CD8-positive, alpha-beta memory T cell (primary cell): ENCODE data around the gene WDFY2. TPM values are rescaled to one million over a fixed set of nuclear protein-coding genes. Genes with fewer than 3 reads are reported as not detected.

Experiments used
- CTCF ChIA-PET: fragments of 350-600 bp; sonication (Branson Sonifier 250); formaldehyde crosslinking; loops from one replicate; lab custom pipeline; 2021; ENCODE audit warnings: antibody characterized with exemption; lab: Charles Lee
- POLR2A ChIA-PET: fragments of 350-600 bp; sonication (Branson Sonifier 250); formaldehyde crosslinking; loops from one replicate; lab custom pipeline; 2021; ENCODE audit warnings: antibody characterized with exemption; lab: Charles Lee
- DNase-seq, 5 donors: peaks; one replicate each; pipeline versions ENCODE4 v3.0.0 to v3.0.0-alpha.2; 2020 to 2022; ENCODE audit warnings: mixed read lengths in 1 of 5
- H3K27ac ChIP-seq: one replicate; pipeline ENCODE4 v1.7.0; 2013; ENCODE audit warnings: low read depth, mild to moderate bottlenecking, low read length, moderate library complexity
- H3K27me3 ChIP-seq: 2 replicates; pipeline ENCODE4 v1.7.0; 2013; ENCODE audit warnings: low read length, mild to moderate bottlenecking; ENCODE audit not compliant: insufficient read depth, poor library complexity, severe bottlenecking
- H3K36me3 ChIP-seq: 2 replicates; pipeline ENCODE4 v1.7.0; 2013; ENCODE audit warnings: mild to moderate bottlenecking, low read length, moderate library complexity; ENCODE audit not compliant: insufficient read depth
- H3K4me1 ChIP-seq: 2 replicates; pipeline ENCODE4 v1.7.0; 2013; ENCODE audit warnings: mild to moderate bottlenecking, low read length, moderate library complexity; ENCODE audit not compliant: insufficient read depth
- H3K4me3 ChIP-seq: 2 replicates; pipeline ENCODE4 v1.7.0; 2013; ENCODE audit warnings: mild to moderate bottlenecking, low read length
- H3K9me3 ChIP-seq: 2 replicates; pipeline ENCODE4 v1.7.0; 2013; ENCODE audit warnings: mild to moderate bottlenecking, low read length
- H3K27ac Mint-ChIP-seq, 8 donors: one replicate each; pipeline ENCODE4 v1.8.0; 2020 to 2021; ENCODE audit warnings: mixed read lengths in 8 of 8, mild to moderate bottlenecking in 6 of 8, inconsistent platforms in 3 of 8, moderate library complexity in 3 of 8
- H3K27me3 Mint-ChIP-seq, 2 donors: one replicate each; pipeline ENCODE4 v1.8.0; 2020 to 2021; ENCODE audit warnings: mixed read lengths in 2 of 2, mild to moderate bottlenecking in 1 of 2, moderate library complexity in 1 of 2
- H3K36me3 Mint-ChIP-seq, 3 donors: one replicate each; pipeline ENCODE4 v1.8.0; 2020 to 2021; ENCODE audit warnings: mixed read lengths in 3 of 3, inconsistent platforms in 1 of 3, mild to moderate bottlenecking in 1 of 3
- H3K4me1 Mint-ChIP-seq, 3 donors: one replicate each; pipeline ENCODE4 v1.8.0; 2020 to 2021; ENCODE audit warnings: mixed read lengths in 3 of 3, inconsistent platforms in 1 of 3, mild to moderate bottlenecking in 1 of 3
- H3K4me3 Mint-ChIP-seq, 7 donors: one replicate each; pipeline ENCODE4 v1.8.0; 2020 to 2021; ENCODE audit warnings: mixed read lengths in 7 of 7, mild to moderate bottlenecking in 6 of 7, moderate library complexity in 4 of 7, inconsistent platforms in 2 of 7
- H3K9me3 Mint-ChIP-seq, 5 donors: one replicate each; pipeline ENCODE4 v1.8.0; 2020 to 2022; ENCODE audit warnings: mixed read lengths in 5 of 5, mild to moderate bottlenecking in 3 of 5, moderate library complexity in 2 of 5, inconsistent platforms in 1 of 5
- polyA plus RNA-seq: library from polyadenylated mRNA; unstranded; fragments of 300-500 nt; fragmentation: Illumina TruSeq; gene quantifications from one replicate; pipeline ENCODE4 v1.2.3, GENCODE V29; 2021
- total RNA-seq, 2 experiments: library from RNA; stranded (reverse); gene quantifications; one replicate each; pipeline ENCODE4 v1.2.3, GENCODE V29; 2021

WDFY2 gene
- total and polyA plus RNA-seq, 3 experiments from 2014 or later: 3.9 to 7.1 (median 6.1) TPM

DNA sequence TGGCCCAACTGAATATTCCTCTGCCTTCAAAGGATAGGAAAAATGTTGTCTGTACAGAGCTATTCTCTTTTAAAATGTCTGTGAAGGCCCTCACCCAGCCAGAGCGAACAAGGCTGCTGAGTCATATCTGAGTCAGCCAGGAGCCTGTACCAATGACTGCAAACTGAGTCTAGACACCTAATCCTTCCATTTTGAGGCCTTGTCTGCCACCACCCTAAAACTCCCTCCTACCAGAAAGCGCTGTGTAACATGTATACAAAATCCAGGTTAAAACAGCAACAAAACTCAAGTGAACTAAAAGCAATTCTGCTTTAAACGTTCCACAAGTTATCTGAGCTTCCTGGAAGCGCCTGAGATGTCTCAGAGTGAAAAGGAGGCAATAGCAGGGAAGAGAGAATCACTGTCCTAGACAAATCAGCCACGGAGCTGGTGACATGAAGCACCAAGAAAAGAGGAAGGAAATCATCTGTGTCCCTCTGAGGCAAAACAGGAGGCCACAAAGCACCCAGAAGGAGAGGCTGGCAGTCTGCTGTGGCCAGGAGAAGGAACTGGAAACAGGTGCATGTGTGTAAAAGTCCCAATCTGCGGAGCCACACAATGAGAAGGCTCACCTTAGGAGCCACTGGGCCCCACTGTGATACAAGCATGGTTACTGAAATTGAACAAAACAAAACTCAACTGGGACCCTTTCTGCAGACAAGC lies 209.5 kb downstream of the WDFY2 start:
- Histone ChIP-seq H3K27me3 (no peaks in the 10 kb centered on the region), H3K4me1 (no peaks in the 10 kb centered on the region), H3K27ac (no peak overlapping the region), H3K9me3 (no peaks in the 10 kb centered on the region), H3K36me3 (peaks cover 4% of the 10 kb centered on the region), H3K4me3 (no peak overlapping the region)
- Mint-ChIP-seq H3K27ac (peak overlapping the region in 1 of 8 donors; percentile 36), H3K9me3 (no peaks in the 10 kb centered on the region), H3K36me3 (peaks cover 17 to 74% (median 23%) of the 10 kb centered on the region in 3 donors), H3K4me3 (no peak overlapping the region), H3K27me3 (no peaks in the 10 kb centered on the region), H3K4me1 (peaks cover 5 to 12% (median 5%) of the 10 kb centered on the region in 3 donors)
- CTCF ChIA-PET: no interaction called here
- POLR2A ChIA-PET: no interaction called here
- no peak for DNase-seq

DNA sequence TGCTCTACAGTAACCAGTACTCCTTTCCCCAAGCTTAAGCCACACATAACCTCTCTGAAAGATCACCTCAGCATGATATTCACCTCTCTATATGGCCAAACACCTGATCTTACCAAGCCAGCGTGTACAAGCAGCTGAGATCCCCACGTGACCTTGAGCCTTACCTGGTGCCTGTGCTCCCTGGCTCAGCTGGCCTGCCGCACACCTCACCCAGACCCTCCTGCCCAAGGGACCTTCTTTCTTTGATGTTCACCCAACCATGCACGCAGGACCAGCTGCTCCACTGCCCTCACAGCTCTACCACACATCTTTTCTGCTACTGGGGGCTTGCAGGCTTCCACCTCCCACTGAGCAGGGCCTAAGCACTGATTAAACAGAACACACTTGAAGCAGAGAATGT lies 210.7 kb downstream of the WDFY2 start:
- Mint-ChIP-seq H3K27ac (no peak overlapping the region), H3K27me3 (no peaks in the 10 kb centered on the region), H3K36me3 (peaks cover 6 to 66% (median 19%) of the 10 kb centered on the region in 3 donors), H3K9me3 (no peaks in the 10 kb centered on the region), H3K4me3 (no peak overlapping the region), H3K4me1 (peaks cover 5 to 16% (median 5%) of the 10 kb centered on the region in 3 donors)
- peaks cover 4% of the 10 kb centered on the region for H3K36me3 ChIP-seq
- DNase-seq: no peak
- no peaks in the 10 kb centered on the region for H3K27me3 ChIP-seq
- H3K4me3 ChIP-seq: no peak overlapping the region
- no peaks in the 10 kb centered on the region for H3K9me3 ChIP-seq
- ChIA-PET POLR2A (interaction anchor here (0.7 kb wide), 1 partner anchor 397 kb away, joined by 3 read pairs; no protein-coding TSS in a partner anchor), CTCF (no interaction called here)
- no peaks in the 10 kb centered on the region for H3K4me1 ChIP-seq
- no peak overlapping the region for H3K27ac ChIP-seq

DNA sequence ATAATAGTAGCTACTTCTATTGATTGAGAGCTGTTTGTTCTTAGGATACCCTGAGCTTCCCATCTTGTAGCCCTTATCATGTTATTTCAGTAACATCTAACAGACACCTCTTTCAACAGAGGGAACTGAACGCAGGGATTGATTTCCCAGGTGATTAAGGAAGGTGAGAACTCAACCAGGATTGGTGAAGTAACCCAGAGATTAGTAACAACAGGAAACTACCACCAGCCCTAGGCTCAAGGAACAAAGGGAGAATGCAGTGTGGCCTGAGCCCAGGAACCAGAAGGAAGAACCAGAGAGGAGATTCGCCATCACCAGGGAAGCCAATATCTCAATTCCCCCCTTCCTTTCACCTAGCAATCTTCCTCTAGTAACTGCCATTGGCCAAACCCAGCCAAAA lies 211.2 kb downstream of the WDFY2 start:
- Histone ChIP-seq H3K9me3 (no peaks in the 10 kb centered on the region), H3K27ac (no peak overlapping the region), H3K36me3 (peaks cover 4% of the 10 kb centered on the region), H3K27me3 (no peaks in the 10 kb centered on the region), H3K4me1 (no peaks in the 10 kb centered on the region), H3K4me3 (no peak overlapping the region)
- no peak for DNase-seq
- Mint-ChIP-seq H3K27me3 (no peaks in the 10 kb centered on the region), H3K4me3 (no peak overlapping the region), H3K9me3 (no peaks in the 10 kb centered on the region), H3K36me3 (peaks cover 5 to 63% (median 18%) of the 10 kb centered on the region in 3 donors), H3K27ac (peak overlapping the region in 2 of 8 donors; percentile 45 to 59), H3K4me1 (peaks cover 5 to 19% (median 5%) of the 10 kb centered on the region in 3 donors)
- POLR2A ChIA-PET: interaction anchor here (0.7 kb wide), 1 partner anchor 398 kb away, joined by 3 read pairs; no protein-coding TSS in a partner anchor
- CTCF ChIA-PET: no interaction called here

DNA sequence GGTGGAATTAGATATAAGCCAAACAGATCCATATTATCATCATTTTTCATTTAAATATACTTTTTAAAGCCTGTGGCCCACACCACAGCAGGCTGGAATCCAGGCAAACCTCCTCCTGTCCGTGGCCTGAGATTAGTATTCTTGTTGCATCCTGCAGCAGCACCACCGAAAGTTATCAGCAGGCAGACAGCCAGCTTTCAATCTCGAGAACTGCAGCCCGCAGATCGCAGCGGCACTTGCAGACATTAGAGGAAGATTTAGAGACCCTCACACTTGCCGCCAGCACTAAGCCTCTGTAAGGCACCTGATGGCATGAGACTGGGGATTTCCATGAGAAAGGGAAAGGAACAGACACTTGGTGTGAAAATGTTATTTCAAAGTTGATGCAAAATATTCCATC lies 212.3 kb downstream of the WDFY2 start:
- no peaks in the 10 kb centered on the region for H3K9me3 ChIP-seq
- no peaks in the 10 kb centered on the region for H3K9me3 Mint-ChIP-seq
- H3K4me3 Mint-ChIP-seq: no peak overlapping the region
- H3K27me3 ChIP-seq: no peaks in the 10 kb centered on the region
- CTCF ChIA-PET: interaction anchor here (0.7 to 3.3 kb wide), 10 partner anchors 18 to 671 kb away, joined by 3 to 19 read pairs (median 8); no protein-coding TSS in a partner anchor
- no peak overlapping the region for H3K27ac ChIP-seq
- POLR2A ChIA-PET: interaction anchor here (0.6 to 1.3 kb wide), 2 partner anchors 28 to 342 kb away, joined by 3 to 4 read pairs; no protein-coding TSS in a partner anchor
- no peak for DNase-seq
- H3K36me3 Mint-ChIP-seq: peaks cover 5 to 58% (median 18%) of the 10 kb centered on the region in 3 donors
- peaks cover 5 to 27% (median 7%) of the 10 kb centered on the region in 3 donors for H3K4me1 Mint-ChIP-seq
- peak overlapping the region in 4 of 8 donors; percentile 12 to 55 (median 32) for H3K27ac Mint-ChIP-seq
- H3K4me3 ChIP-seq: no peak overlapping the region
- H3K27me3 Mint-ChIP-seq: no peaks in the 10 kb centered on the region
- H3K36me3 ChIP-seq: peaks cover 4% of the 10 kb centered on the region
- peaks cover 3% of the 10 kb centered on the region for H3K4me1 ChIP-seq

DNA sequence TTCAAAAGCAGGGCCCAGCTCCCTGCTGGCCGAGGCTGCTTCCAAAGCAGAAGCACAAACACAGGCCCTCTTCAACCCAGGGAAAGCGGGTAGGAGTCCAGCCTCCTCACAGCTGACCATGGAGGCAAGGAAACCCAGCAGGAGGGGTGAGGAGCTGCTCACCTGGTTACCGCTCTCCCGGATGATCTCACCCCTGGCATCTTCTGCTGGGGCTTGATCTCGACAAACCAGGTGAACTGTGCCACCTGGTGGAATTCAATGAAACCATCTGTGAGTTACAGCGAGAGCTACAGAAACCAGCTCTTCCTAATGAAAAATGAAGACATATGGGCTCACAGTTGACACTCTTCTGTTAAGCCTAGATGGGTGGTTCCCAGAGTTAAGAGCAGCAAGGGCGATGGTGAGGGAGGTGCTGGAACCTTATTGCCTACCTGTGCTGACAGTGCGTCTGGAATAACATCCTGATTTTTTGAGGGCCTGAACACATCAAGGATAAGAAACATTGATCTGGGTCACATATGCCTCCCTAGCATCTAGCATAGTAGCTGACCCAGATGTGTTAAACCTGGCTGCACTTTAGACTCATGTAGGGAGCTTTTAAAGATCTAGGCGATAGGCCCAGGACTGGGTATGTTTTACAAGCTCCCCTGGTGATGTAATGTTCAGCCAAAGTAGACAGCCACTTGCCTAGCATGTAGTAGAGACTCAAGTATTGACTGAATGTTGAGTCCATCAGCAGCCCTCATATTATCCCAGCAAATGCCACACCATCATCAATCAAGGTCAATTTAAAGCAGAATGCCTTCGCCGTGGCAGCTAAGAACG lies 213.6 kb downstream of the WDFY2 start:
- Mint-ChIP-seq H3K27ac (peak overlapping the region in 7 of 8 donors; percentile 34 to 99 (median 86)), H3K4me1 (peaks cover 17 to 40% (median 20%) of the 10 kb centered on the region in 3 donors), H3K4me3 (peak overlapping the region in 1 of 7 donors; percentile 58), H3K27me3 (no peaks in the 10 kb centered on the region), H3K36me3 (peaks cover 3 to 48% (median 13%) of the 10 kb centered on the region in 3 donors), H3K9me3 (peaks cover 0 to 2% (median 0%) of the 10 kb centered on the region in 5 donors)
- H3K4me3 ChIP-seq: no peak overlapping the region
- peaks cover 16% of the 10 kb centered on the region for H3K4me1 ChIP-seq
- DNase-seq: peak; percentile 29 to 71 (median 49)
- no peaks in the 10 kb centered on the region for H3K9me3 ChIP-seq
- POLR2A ChIA-PET: interaction anchor here (1.3 kb wide), 2 partner anchors 344 to 345 kb away, joined by 4 to 9 read pairs; partner anchors contain the start of gene INTS6
- CTCF ChIA-PET: interaction anchor here (0.6 to 4.0 kb wide), 26 partner anchors 9 to 672 kb away, joined by 3 to 19 read pairs (median 4); partner anchors contain the start of genes INTS6 and NEK3
- H3K27me3 ChIP-seq: no peaks in the 10 kb centered on the region
- H3K27ac ChIP-seq: no peak overlapping the region
- H3K36me3 ChIP-seq: no peaks in the 10 kb centered on the region

DNA sequence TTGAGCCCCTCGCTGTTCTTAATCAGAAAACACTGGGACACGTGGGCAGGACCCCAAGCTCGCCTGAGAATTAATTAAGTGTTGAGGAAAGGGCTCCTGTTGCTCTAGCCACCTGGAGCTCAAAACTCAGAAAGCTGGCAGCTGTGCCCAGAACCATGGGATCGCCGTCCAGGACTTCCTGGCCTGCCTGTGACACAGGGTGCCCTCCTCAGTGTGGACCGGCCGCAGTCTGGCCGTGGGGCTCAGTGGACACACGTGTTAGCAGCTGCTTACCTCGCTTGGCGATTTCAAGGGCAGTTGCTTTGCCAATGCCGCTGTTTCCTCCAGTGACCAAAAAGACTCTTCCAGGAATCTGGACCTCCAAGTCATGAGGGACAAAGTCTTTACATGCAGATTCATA lies 215.0 kb downstream of the WDFY2 start:
- no peak overlapping the region for H3K4me3 Mint-ChIP-seq
- peaks cover 0 to 4% of the 10 kb centered on the region in 2 donors for H3K27me3 Mint-ChIP-seq
- Histone ChIP-seq H3K27ac (no peak overlapping the region), H3K4me3 (no peak overlapping the region), H3K4me1 (peaks cover 20% of the 10 kb centered on the region), H3K27me3 (no peaks in the 10 kb centered on the region), H3K9me3 (no peaks in the 10 kb centered on the region), H3K36me3 (no peaks in the 10 kb centered on the region)
- peak overlapping the region in 6 of 8 donors; percentile 55 to 100 (median 76) for H3K27ac Mint-ChIP-seq
- peaks cover 25 to 41% (median 27%) of the 10 kb centered on the region in 3 donors for H3K4me1 Mint-ChIP-seq
- ChIA-PET CTCF (interaction anchor here (0.9 to 4.0 kb wide), 8 partner anchors 8 to 347 kb away, joined by 3 to 17 read pairs (median 4); partner anchors contain the start of gene INTS6), POLR2A (interaction anchor here (0.6 kb wide), 1 partner anchor 19 kb away, joined by 3 read pairs; no protein-coding TSS in a partner anchor)
- DNase-seq: no peak
- H3K36me3 Mint-ChIP-seq: peaks cover 0 to 39% (median 10%) of the 10 kb centered on the region in 3 donors
- H3K9me3 Mint-ChIP-seq: peaks cover 0 to 4% (median 0%) of the 10 kb centered on the region in 5 donors

DNA sequence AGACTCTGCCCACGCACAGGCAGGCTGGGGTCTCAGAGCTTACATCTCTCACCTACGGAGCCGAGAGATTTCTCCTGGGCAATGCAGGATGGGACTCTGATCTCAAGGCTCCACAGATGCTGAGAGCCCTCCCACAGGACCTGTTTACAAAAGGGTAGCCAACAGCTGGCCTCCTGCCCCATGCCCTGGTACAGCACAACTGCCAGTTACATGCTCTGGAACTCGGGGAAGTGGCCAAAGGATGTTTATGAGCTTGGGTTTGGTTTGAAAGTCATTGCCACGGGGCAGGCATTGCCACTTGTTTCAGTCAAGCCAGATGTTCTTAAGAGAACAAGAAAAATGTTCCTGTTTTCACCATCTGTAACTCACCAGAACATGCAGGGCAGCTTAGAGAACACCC lies 216.2 kb downstream of the WDFY2 start:
- H3K9me3 ChIP-seq: no peaks in the 10 kb centered on the region
- H3K4me1 ChIP-seq: peaks cover 31% of the 10 kb centered on the region
- H3K4me1 Mint-ChIP-seq: peaks cover 37 to 53% (median 39%) of the 10 kb centered on the region in 3 donors
- H3K36me3 Mint-ChIP-seq: peaks cover 0 to 35% (median 5%) of the 10 kb centered on the region in 3 donors
- ChIA-PET POLR2A (interaction anchor here (0.5 kb wide), 2 partner anchors 8 to 98 kb away, joined by 3 read pairs; no protein-coding TSS in a partner anchor), CTCF (interaction anchor here (0.9 to 4.3 kb wide), 7 partner anchors 13 to 514 kb away, joined by 3 to 14 read pairs (median 3); no protein-coding TSS in a partner anchor)
- DNase-seq: no peak
- H3K4me3 ChIP-seq: no peak overlapping the region
- H3K27ac Mint-ChIP-seq: peak overlapping the region; percentile 70 to 100 (median 96)
- peaks cover 0 to 8% of the 10 kb centered on the region in 2 donors for H3K27me3 Mint-ChIP-seq
- no peak overlapping the region for H3K27ac ChIP-seq
- no peaks in the 10 kb centered on the region for H3K36me3 ChIP-seq
- peaks cover 0 to 4% (median 0%) of the 10 kb centered on the region in 5 donors for H3K9me3 Mint-ChIP-seq
- no peak overlapping the region for H3K4me3 Mint-ChIP-seq
- no peaks in the 10 kb centered on the region for H3K27me3 ChIP-seq
